Trophoblast cell (in vitro differentiated cells and primary cell): ENCODE results near the gene DLG2.

Experiments used
- DNase-seq, 2 donors: peaks; one replicate each; pipeline ENCODE4 v3.0.0-alpha.2; 2016
- H2AFZ ChIP-seq: 2 replicates; pipeline ENCODE4 v1.6.1; 2013; ENCODE audit warnings: low read length, moderate library complexity, mild to moderate bottlenecking; ENCODE audit not compliant: insufficient read depth, poor library complexity
- H2AK5ac ChIP-seq: 2 replicates; pipeline ENCODE4 v1.6.1; 2013; ENCODE audit warnings: mild to moderate bottlenecking, low read length
- H2BK120ac ChIP-seq: 2 replicates; pipeline ENCODE4 v1.6.1; 2013; ENCODE audit warnings: low read length, mild to moderate bottlenecking, moderate library complexity; ENCODE audit not compliant: insufficient read depth, poor library complexity
- H2BK12ac ChIP-seq: 2 replicates; pipeline ENCODE4 v1.6.1; 2013; ENCODE audit warnings: mild to moderate bottlenecking, low read length, moderate library complexity
- H2BK5ac ChIP-seq: 2 replicates; pipeline ENCODE4 v1.6.1; 2013; ENCODE audit warnings: low read length, low read depth, moderate library complexity, mild to moderate bottlenecking; ENCODE audit not compliant: poor library complexity
- H3K14ac ChIP-seq: 2 replicates; pipeline ENCODE4 v1.6.1; 2013; ENCODE audit warnings: mild to moderate bottlenecking, low read length
- H3K18ac ChIP-seq: 2 replicates; pipeline ENCODE4 v1.6.1; 2013; ENCODE audit warnings: mild to moderate bottlenecking, low read length
- H3K23ac ChIP-seq: 2 replicates; pipeline ENCODE4 v1.6.1; 2013; ENCODE audit warnings: low read length
- H3K27ac ChIP-seq: 2 replicates; pipeline ENCODE4 v1.5.1; 2013; ENCODE audit warnings: low read depth, mild to moderate bottlenecking, inconsistent platforms, low read length, moderate library complexity
- H3K27me3 ChIP-seq: 2 replicates; pipeline ENCODE4 v1.6.1; 2013; ENCODE audit warnings: inconsistent platforms, mild to moderate bottlenecking, low read length, moderate library complexity; ENCODE audit not compliant: insufficient read depth
- H3K36me3 ChIP-seq, 2 experiments: 1 replicate in 1 of 2; 2 replicates in 1 of 2; pipeline ENCODE4 v1.6.1; 2013; ENCODE audit warnings: low read length in 2 of 2, mild to moderate bottlenecking in 2 of 2, moderate library complexity in 1 of 2; ENCODE audit not compliant: insufficient read depth in 2 of 2, control insufficient read depth in 1 of 2
- H3K4ac ChIP-seq: 2 replicates; pipeline ENCODE4 v1.6.1; 2013; ENCODE audit warnings: low read depth, mild to moderate bottlenecking, low read length, moderate library complexity
- H3K4me1 ChIP-seq, 2 experiments: 1 replicate in 1 of 2; 2 replicates in 1 of 2; pipeline ENCODE4 v1.6.1; 2013; ENCODE audit warnings: low read length in 2 of 2, mild to moderate bottlenecking in 2 of 2, moderate library complexity in 1 of 2; ENCODE audit not compliant: insufficient read depth in 2 of 2, control insufficient read depth in 1 of 2
- H3K4me2 ChIP-seq: 2 replicates; pipeline ENCODE4 v1.6.1; 2013; ENCODE audit warnings: inconsistent platforms, mild to moderate bottlenecking, low read length, moderate library complexity
- H3K4me3 ChIP-seq: 2 replicates; pipeline ENCODE4 v1.5.1; 2013; ENCODE audit warnings: mild to moderate bottlenecking, low read depth, low read length, inconsistent platforms
- H3K79me1 ChIP-seq: one replicate; pipeline ENCODE4 v1.6.1; 2013; ENCODE audit warnings: low read length
- H3K79me2 ChIP-seq: 2 replicates; pipeline ENCODE4 v1.6.1; 2013; ENCODE audit warnings: low read length, mild to moderate bottlenecking; ENCODE audit not compliant: control insufficient read depth, insufficient read depth, poor library complexity
- H3K9ac ChIP-seq: 2 replicates; pipeline ENCODE4 v1.6.1; 2013; ENCODE audit warnings: mild to moderate bottlenecking, low read length
- H3K9me3 ChIP-seq: 2 replicates; pipeline ENCODE4 v1.6.1; 2013; ENCODE audit warnings: low read depth, mild to moderate bottlenecking, control low read depth, inconsistent platforms, low read length; ENCODE audit not compliant: insufficient read depth
- H4K12ac ChIP-seq: 2 replicates; pipeline ENCODE4 v1.6.1; 2013; ENCODE audit warnings: low read depth, mild to moderate bottlenecking, low read length, moderate library complexity
- H4K8ac ChIP-seq: 2 replicates; pipeline ENCODE4 v1.6.1; 2013; ENCODE audit warnings: low read depth, mild to moderate bottlenecking, low read length, moderate library complexity
- H4K91ac ChIP-seq: one replicate; pipeline ENCODE4 v1.6.1; 2013; ENCODE audit warnings: low read depth, mild to moderate bottlenecking, low read length, moderate library complexity
- WGBS: extraction: QIAGEN DNeasy Blood & Tissue Kit; methylation state at CpG from one replicate; pipeline ENCODE4 v1.1.7; 2013; ENCODE audit warnings: missing lambda C conversion rate; ENCODE audit not compliant: insufficient read length, insufficient coverage; ENCODE audit errors: extremely low coverage; 5-methylcytosine and 5-hydroxymethylcytosine counted together

The DLG2 gene

GRCh38 chr11:83629775-83630174 lies 1997.4 kb downstream of the DLG2 start:
- H3K14ac ChIP-seq, result no peak overlapping the region
- no peak overlapping the region for H2BK5ac ChIP-seq
- no peaks in the 10 kb centered on the region for H3K9me3 ChIP-seq
- H3K27me3 ChIP-seq, result no peaks in the 10 kb centered on the region
- H3K79me2 ChIP-seq, result no peaks in the 10 kb centered on the region
- no peak overlapping the region for H3K4me2 ChIP-seq
- no CpG with 5 or more reads among the region's 2 CpGs for WGBS
- no peak overlapping the region for H3K4ac ChIP-seq
- H3K36me3 ChIP-seq, result no peaks in the 10 kb centered on the region
- no peak overlapping the region for H2BK12ac ChIP-seq
- no peak overlapping the region for H3K18ac ChIP-seq
- H3K79me1 ChIP-seq, result no peaks in the 10 kb centered on the region
- no peak overlapping the region for H4K91ac ChIP-seq
- H4K8ac ChIP-seq, result no peak overlapping the region
- no peak overlapping the region for H2AFZ ChIP-seq
- H2BK120ac ChIP-seq, result no peak overlapping the region
- no peaks in the 10 kb centered on the region for H3K4me1 ChIP-seq
- H4K12ac ChIP-seq, result no peak overlapping the region
- H3K23ac ChIP-seq, result no peak overlapping the region
- no peak overlapping the region for H3K27ac ChIP-seq
- DNase-seq, result no peak
- H3K9ac ChIP-seq, result no peak overlapping the region
- no peak overlapping the region for H2AK5ac ChIP-seq
- no peak overlapping the region for H3K4me3 ChIP-seq

- Histone ChIP-seq H3K4me2 (no peak overlapping the region), H3K9ac (no peak overlapping the region), H3K27ac (no peak overlapping the region), H2AK5ac (no peak overlapping the region), H3K4me1 (no peaks in the 10 kb centered on the region), H3K23ac (no peak overlapping the region), H2BK5ac (no peak overlapping the region), H2AFZ (no peak overlapping the region), H3K79me1 (no peaks in the 10 kb centered on the region), H3K9me3 (no peaks in the 10 kb centered on the region), H4K8ac (no peak overlapping the region), H3K18ac (no peak overlapping the region), H4K12ac (no peak overlapping the region), H2BK120ac (no peak overlapping the region), H2BK12ac (no peak overlapping the region), H3K14ac (no peak overlapping the region), H3K4ac (no peak overlapping the region), H3K4me3 (no peak overlapping the region), H3K27me3 (no peaks in the 10 kb centered on the region), H4K91ac (no peak overlapping the region), H3K36me3 (no peaks in the 10 kb centered on the region), H3K79me2 (no peaks in the 10 kb centered on the region)
- no peak for DNase-seq
- WGBS, result no CpG with 5 or more reads among the region's 5 CpGs
Observed at GRCh38 chr11:83628622-83629355, 1998.4 kb downstream of the DLG2 start.

GRCh38 chr11:83625336-83625735 lies 2001.8 kb downstream of the DLG2 start:
- H3K23ac ChIP-seq, result no peak overlapping the region
- no peak overlapping the region for H3K27ac ChIP-seq
- no peak overlapping the region for H3K14ac ChIP-seq
- H3K79me1 ChIP-seq, result no peaks in the 10 kb centered on the region
- DNase-seq, result no peak
- no peak overlapping the region for H3K4me2 ChIP-seq
- H2BK12ac ChIP-seq, result no peak overlapping the region
- no peak overlapping the region for H2AFZ ChIP-seq
- H4K12ac ChIP-seq, result no peak overlapping the region
- no CpG with 5 or more reads among the region's 3 CpGs for WGBS
- H2BK5ac ChIP-seq, result no peak overlapping the region
- no peak overlapping the region for H2AK5ac ChIP-seq
- no peak overlapping the region for H4K91ac ChIP-seq
- H3K18ac ChIP-seq, result no peak overlapping the region
- H3K9ac ChIP-seq, result no peak overlapping the region
- H3K4me1 ChIP-seq, result no peaks in the 10 kb centered on the region
- H3K9me3 ChIP-seq, result no peaks in the 10 kb centered on the region
- no peaks in the 10 kb centered on the region for H3K79me2 ChIP-seq
- H3K36me3 ChIP-seq, result no peaks in the 10 kb centered on the region
- H3K4me3 ChIP-seq, result no peak overlapping the region
- H3K27me3 ChIP-seq, result no peaks in the 10 kb centered on the region
- no peak overlapping the region for H2BK120ac ChIP-seq
- H4K8ac ChIP-seq, result no peak overlapping the region
- no peak overlapping the region for H3K4ac ChIP-seq

GRCh38 chr11:83617671-83618070 lies 2009.5 kb downstream of the DLG2 start:
- H3K23ac ChIP-seq, result no peak overlapping the region
- H4K8ac ChIP-seq, result no peak overlapping the region
- H3K36me3 ChIP-seq, result no peaks in the 10 kb centered on the region
- H3K79me2 ChIP-seq, result no peaks in the 10 kb centered on the region
- H3K27ac ChIP-seq, result no peak overlapping the region
- no peaks in the 10 kb centered on the region for H3K79me1 ChIP-seq
- no peak overlapping the region for H3K18ac ChIP-seq
- no peak overlapping the region for H2AFZ ChIP-seq
- no peaks in the 10 kb centered on the region for H3K9me3 ChIP-seq
- H3K9ac ChIP-seq, result no peak overlapping the region
- no peak for DNase-seq
- H2BK120ac ChIP-seq, result no peak overlapping the region
- no peak overlapping the region for H4K12ac ChIP-seq
- no peaks in the 10 kb centered on the region for H3K4me1 ChIP-seq
- H2BK5ac ChIP-seq, result no peak overlapping the region
- no peak overlapping the region for H3K4ac ChIP-seq
- no peak overlapping the region for H3K4me2 ChIP-seq
- H4K91ac ChIP-seq, result no peak overlapping the region
- H3K14ac ChIP-seq, result no peak overlapping the region
- H2AK5ac ChIP-seq, result no peak overlapping the region
- H2BK12ac ChIP-seq, result no peak overlapping the region
- no peaks in the 10 kb centered on the region for H3K27me3 ChIP-seq
- H3K4me3 ChIP-seq, result no peak overlapping the region
- WGBS, result no CpG with 5 or more reads among the region's 1 CpG
